Articular chondrocyte of knee joint (primary cell): ENCODE measurements around the gene SCLY. TPM values are rescaled to one million over a fixed set of nuclear protein-coding genes. Genes with fewer than 3 reads are reported as not detected.

Source experiments
- small RNA-seq: library from RNA; depleted of rRNA; stranded (forward); fragments of <200 nt; gene quantifications from one replicate; pipeline ENCODE3, GENCODE V24; 2012
- total RNA-seq: library from RNA; depleted of rRNA; stranded (reverse); fragments of >200 nt; gene quantifications from 2 replicates; pipeline ENCODE4 v1.2.3, GENCODE V29; 2012

The SCLY gene, protein sequence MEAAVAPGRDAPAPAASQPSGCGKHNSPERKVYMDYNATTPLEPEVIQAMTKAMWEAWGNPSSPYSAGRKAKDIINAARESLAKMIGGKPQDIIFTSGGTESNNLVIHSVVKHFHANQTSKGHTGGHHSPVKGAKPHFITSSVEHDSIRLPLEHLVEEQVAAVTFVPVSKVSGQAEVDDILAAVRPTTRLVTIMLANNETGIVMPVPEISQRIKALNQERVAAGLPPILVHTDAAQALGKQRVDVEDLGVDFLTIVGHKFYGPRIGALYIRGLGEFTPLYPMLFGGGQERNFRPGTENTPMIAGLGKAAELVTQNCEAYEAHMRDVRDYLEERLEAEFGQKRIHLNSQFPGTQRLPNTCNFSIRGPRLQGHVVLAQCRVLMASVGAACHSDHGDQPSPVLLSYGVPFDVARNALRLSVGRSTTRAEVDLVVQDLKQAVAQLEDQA
- 8.4 and 11.2 TPM in 2 replicates for total RNA-seq

DNA sequence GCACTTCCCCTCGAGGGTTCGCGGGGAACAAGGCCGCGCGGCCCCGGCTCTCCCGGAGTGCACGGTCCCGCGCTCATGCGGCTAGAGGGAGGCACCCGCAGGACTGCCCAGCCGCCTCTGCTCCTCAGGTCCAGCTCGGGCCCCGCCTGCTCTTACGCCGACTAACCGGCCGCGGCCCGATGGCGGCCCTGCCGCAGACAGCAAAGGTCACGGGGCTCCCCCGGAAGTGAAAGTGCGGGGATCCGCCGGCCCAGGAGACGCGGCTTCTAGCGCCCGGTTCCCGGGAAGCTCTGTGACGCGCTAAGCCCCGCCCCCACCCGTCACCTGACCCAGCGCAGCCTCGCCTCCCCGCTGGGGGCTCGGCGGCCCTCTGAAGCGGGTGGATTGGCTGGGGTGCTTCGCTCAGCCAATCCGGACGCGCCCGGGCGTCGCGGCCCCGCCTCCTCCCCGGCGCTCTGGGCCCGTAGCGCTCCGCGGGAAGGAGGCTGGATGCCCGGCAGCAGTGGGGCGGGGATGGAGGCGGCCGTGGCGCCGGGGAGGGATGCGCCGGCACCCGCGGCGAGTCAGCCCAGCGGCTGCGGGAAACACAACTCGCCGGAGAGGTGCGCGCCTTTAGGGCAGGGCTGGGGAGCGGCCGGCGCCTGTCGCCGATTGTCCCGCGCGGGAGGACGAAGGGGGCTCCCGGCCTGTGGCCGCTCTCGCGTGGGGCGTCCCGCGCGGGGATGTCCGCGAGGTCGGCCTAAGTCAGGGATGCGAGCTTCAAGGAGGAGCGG, at the start of gene SCLY:
Gene SCLY (plus strand): TSS at position 460 of the 773 bp plus-strand sequence. CDS start 54 bp downstream, at position 514.

DNA sequence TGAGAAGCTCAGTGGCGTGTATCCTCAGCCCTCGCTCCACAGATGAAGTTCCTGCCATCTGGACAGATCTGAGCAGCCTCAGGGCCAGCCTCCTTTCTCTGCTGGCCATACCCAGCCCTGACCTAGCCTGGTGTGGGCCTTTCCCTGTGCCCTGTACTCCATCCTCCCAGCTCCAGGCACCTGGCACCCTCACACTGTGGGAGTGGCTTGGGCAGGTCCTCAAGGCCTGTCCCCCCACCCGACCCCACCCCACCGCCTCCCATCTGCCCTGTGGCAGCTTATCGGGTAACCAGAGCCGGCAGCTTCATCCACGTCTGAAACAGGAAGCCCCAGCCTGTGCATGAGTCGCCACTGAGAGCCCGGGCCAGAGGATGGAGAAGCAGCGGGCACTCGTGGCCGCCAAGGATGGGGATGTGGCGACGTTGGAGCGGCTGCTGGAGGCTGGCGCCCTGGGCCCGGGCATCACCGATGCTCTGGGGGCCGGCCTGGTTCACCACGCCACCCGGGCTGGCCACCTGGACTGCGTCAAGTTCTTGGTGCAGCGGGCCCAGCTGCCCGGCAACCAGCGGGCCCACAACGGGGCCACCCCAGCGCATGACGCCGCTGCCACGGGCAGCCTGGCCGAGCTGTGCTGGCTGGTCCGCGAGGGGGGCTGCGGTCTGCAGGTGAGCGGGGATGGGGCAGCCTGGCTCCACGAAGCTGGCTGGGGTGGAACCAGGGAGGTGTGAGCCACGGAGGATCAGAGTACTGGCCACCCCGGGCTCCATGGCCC, 39.4 kb downstream of the SCLY start, which contains the start of gene ESPNL:
Gene ESPNL (plus strand): TSS at position 292 of the 772 bp plus-strand sequence. CDS start 80 bp downstream, at position 372.

DNA sequence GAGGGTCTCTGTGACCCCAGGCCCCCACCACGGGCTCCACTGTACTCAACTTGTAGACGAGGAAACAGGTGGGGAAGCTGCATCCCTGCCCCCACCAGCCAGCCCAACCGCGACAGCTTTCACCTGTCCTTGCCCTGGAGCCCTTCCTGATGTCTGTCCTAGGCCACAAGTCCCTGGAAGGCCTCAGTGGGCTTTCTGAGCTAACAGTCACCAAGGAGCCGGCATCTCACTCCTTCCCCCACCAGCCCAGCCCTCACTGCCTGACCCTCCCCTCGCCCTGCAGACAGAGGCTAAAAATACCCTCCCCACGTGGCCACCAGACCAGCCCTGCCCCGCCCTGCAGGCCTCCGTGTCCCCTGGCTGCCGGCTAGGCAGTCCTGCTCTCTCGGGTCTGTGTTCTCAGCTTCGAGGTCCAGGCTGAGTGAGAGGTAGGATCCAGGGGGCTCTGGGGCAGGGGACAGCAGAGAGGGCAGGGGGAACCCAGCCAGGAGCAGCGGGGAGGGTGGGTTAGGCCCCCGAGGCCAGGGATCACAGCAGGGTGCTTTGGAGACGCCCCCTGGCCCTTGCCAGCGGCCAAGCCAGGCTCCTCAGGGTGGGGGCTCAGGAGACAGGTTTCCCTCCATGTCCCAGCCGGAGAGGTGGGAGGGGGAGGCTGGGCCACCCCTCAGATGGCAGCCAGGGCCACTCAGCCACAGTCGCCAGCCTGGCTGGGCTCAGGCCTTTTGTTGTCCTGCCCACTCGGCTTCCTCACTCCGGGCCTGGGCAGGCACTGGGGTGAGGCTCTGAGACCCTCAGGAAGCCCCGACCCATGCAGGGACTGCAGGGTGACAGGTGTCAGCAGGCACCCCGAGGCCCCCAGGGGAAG, 77.8 kb downstream of the SCLY start, which contains the start of gene KLHL30:
Gene KLHL30 (plus strand): TSS at position 338 of the 865 bp plus-strand sequence. CDS start 2,087 bp downstream, outside the sequence.

Small RNA genes within 50 kb of the gene (small RNA-seq; reads per million reads assigned to genes)
- not detected for gene RNU6-1333P

Other genes starting within 250 kb of the SCLY start
- 6.8 TPM in 2 replicates for gene RAMP1, start 201.4 kb upstream of the SCLY start, total RNA-seq
- 57.9 and 62.8 TPM in 2 replicates for gene UBE2F, start 94.0 kb upstream of the SCLY start, total RNA-seq
- gene ESPNL, start 39.3 kb downstream of the SCLY start, total RNA-seq = 1.3 and 7.3 TPM in 2 replicates
- 0.22 and 0.39 TPM in 2 replicates for gene KLHL30, start 77.7 kb downstream of the SCLY start, total RNA-seq
- gene ERFE, start 98.0 kb downstream of the SCLY start, total RNA-seq = 3.3 and 3.7 TPM in 2 replicates
- 21.9 and 26.1 TPM in 2 replicates for gene ILKAP, start 142.7 kb downstream of the SCLY start, total RNA-seq
- 0.86 and 1.6 TPM in 2 replicates for gene HES6, start 179.0 kb downstream of the SCLY start, total RNA-seq
- gene PER2, start 227.6 kb downstream of the SCLY start, total RNA-seq = 5.6 and 6.1 TPM in 2 replicates